Endothelial cell of umbilical vein (primary cell): ENCODE measurements around the gene MOCS1. TPM values are rescaled to one million over a fixed set of nuclear protein-coding genes. Genes with fewer than 3 reads are reported as not detected.

Experiments
- BruUV-seq: library from RNA; stranded (reverse); fragments of 400-500 nt; replicated peaks from 2 replicates; lab custom pipeline; 2021; lab: Mats Ljungman, UMichigan
- CTCF ChIA-PET: fragments of 300-600, 350-600 bp; sonication (Branson Sonifier 250); formaldehyde crosslinking; loops from one replicate; lab custom pipeline; 2021; ENCODE audit warnings: antibody characterized with exemption, inconsistent platforms; lab: Charles Lee
- POLR2A ChIA-PET: fragments of 300-600, 350-600 bp; sonication (Branson Sonifier 250); formaldehyde crosslinking; loops from one replicate; lab custom pipeline; 2021; ENCODE audit warnings: antibody characterized with exemption, inconsistent platforms; lab: Charles Lee
- DNase-seq: peaks from one replicate; pipeline ENCODE4 v3.0.0-alpha.2; 2011; ENCODE audit warnings: low read depth, low spot score
- FAIRE-seq: peaks from 2 replicates; lab custom pipeline; 2011; peaks lifted over from hg19 to GRCh38; lab: Jason Lieb, UNC
- H2AFZ ChIP-seq: 2 replicates; pipeline ENCODE4 v1.6.0; 2012; ENCODE audit warnings: low read depth, low read length, control low read depth, inconsistent platforms
- H3K27ac ChIP-seq: 2 replicates; pipeline ENCODE4 v1.5.1; 2011; ENCODE audit warnings: low read depth, mild to moderate bottlenecking, control low read depth, low read length, moderate library complexity; ENCODE audit not compliant: insufficient read depth
- H3K27me3 ChIP-seq, 2 experiments: 2 replicates each; pipeline versions ENCODE4 v1.6.0 to v1.6.1; 2011; ENCODE audit warnings: low read length in 2 of 2, mixed read lengths in 1 of 2; ENCODE audit not compliant: control insufficient read depth in 2 of 2, insufficient read depth in 2 of 2
- H3K36me3 ChIP-seq, 2 experiments: 2 replicates in 1 of 2; 3 replicates in 1 of 2; pipeline ENCODE4 v1.5.1; 2011; ENCODE audit warnings: low read length in 2 of 2, mild to moderate bottlenecking in 1 of 2, moderate library complexity in 1 of 2; ENCODE audit not compliant: control insufficient read depth in 2 of 2, insufficient read depth in 2 of 2; ENCODE audit errors: extremely low read depth in 1 of 2
- H3K4me1 ChIP-seq: 3 replicates; pipeline ENCODE4 v1.5.1; 2011; ENCODE audit warnings: mild to moderate bottlenecking, low read length; ENCODE audit not compliant: control insufficient read depth, insufficient read depth; ENCODE audit errors: extremely low read depth
- H3K4me2 ChIP-seq: 2 replicates; pipeline ENCODE4 v1.6.1; 2011; ENCODE audit warnings: low read length, control low read depth, mixed read lengths; ENCODE audit not compliant: insufficient read depth
- H3K4me3 ChIP-seq, 3 experiments: fragments of 200-600 bp in 1 of 3; sonication (generic), shearing (Covaris generic) in 1 of 3; replicated peaks in 1 of 3; 2 replicates each; pipeline ENCODE4 v1.5.1; 2011 to 2016; ENCODE audit warnings: control low read depth in 3 of 3, low read length in 3 of 3, mild to moderate bottlenecking in 2 of 3, inconsistent platforms in 1 of 3, low read depth in 1 of 3, moderate library complexity in 1 of 3; ENCODE audit not compliant: insufficient read depth in 1 of 3
- H3K79me2 ChIP-seq: 2 replicates; pipeline ENCODE4 v1.6.0; 2012; ENCODE audit warnings: low read length, inconsistent platforms; ENCODE audit not compliant: control insufficient read depth, insufficient read depth
- H3K9ac ChIP-seq: replicated peaks from 2 replicates; pipeline ENCODE3; 2011; ENCODE audit warnings: low read length, control low read depth; ENCODE audit not compliant: insufficient read depth; ENCODE audit errors: extremely low read depth
- H3K9me1 ChIP-seq: replicated peaks from 3 replicates; pipeline ENCODE4 v1.6.0; 2011; ENCODE audit warnings: mild to moderate bottlenecking, low read length; ENCODE audit not compliant: control insufficient read depth, insufficient read depth; ENCODE audit errors: extremely low read depth
- H3K9me3 ChIP-seq: replicated peaks from 2 replicates; pipeline ENCODE4 v1.5.1; 2012; ENCODE audit warnings: low read length, inconsistent platforms; ENCODE audit not compliant: control insufficient read depth, insufficient read depth
- H4K20me1 ChIP-seq: replicated peaks from 2 replicates; pipeline ENCODE3; 2011; ENCODE audit warnings: mild to moderate bottlenecking, low read length; ENCODE audit not compliant: control insufficient read depth, insufficient read depth; ENCODE audit errors: extremely low read depth
- CTCF ChIP-seq, 2 donors: IDR thresholded peaks; 1 replicate in 1 of 2; 2 replicates in 1 of 2; pipeline ENCODE4 v1.5.1; 2011; ENCODE audit warnings: low read length in 2 of 2, mild to moderate bottlenecking in 2 of 2, moderate library complexity in 2 of 2, control low read depth in 1 of 2, inconsistent platforms in 1 of 2, low read depth in 1 of 2; ENCODE audit not compliant: insufficient read depth in 1 of 2; ENCODE audit errors: extremely low read depth in 1 of 2
- EZH2 ChIP-seq: IDR thresholded peaks from 2 replicates; pipeline ENCODE4 v1.6.1; 2012; ENCODE audit warnings: borderline replicate concordance, low read depth, mild to moderate bottlenecking, moderate library complexity, low read length, inconsistent platforms; ENCODE audit not compliant: severe bottlenecking
- FOS ChIP-seq: IDR thresholded peaks from 2 replicates; pipeline ENCODE4 v1.6.1; 2011; ENCODE audit warnings: mild to moderate bottlenecking, low read length, moderate library complexity, borderline replicate concordance; ENCODE audit not compliant: insufficient read depth
- GATA2 ChIP-seq: IDR thresholded peaks from 2 replicates; pipeline ENCODE4 v1.7.0; 2011; ENCODE audit warnings: low read depth, mild to moderate bottlenecking, moderate library complexity, mixed read lengths, low read length; ENCODE audit not compliant: insufficient read length, insufficient read depth
- JUN ChIP-seq: IDR thresholded peaks from 2 replicates; pipeline ENCODE4 v1.6.1; 2011; ENCODE audit warnings: borderline replicate concordance, low read depth; ENCODE audit not compliant: insufficient read length, insufficient read depth
- MAX ChIP-seq: IDR thresholded peaks from 2 replicates; pipeline ENCODE4 v1.6.1; 2011; ENCODE audit not compliant: insufficient read depth, insufficient read length
- MYC ChIP-seq: IDR thresholded peaks from one replicate; pipeline ENCODE4 v1.6.1; 2011; ENCODE audit warnings: mild to moderate bottlenecking, low read depth, low read length
- POLR2A ChIP-seq: IDR thresholded peaks from 2 replicates; pipeline ENCODE4 v1.6.1; 2012; ENCODE audit warnings: low read depth, mild to moderate bottlenecking, control low read depth, low read length
- POLR2AphosphoS5 ChIP-seq: IDR thresholded peaks from 2 replicates; pipeline ENCODE4 v1.6.1; 2012; ENCODE audit warnings: low read depth, mild to moderate bottlenecking, control low read depth, low read length, moderate library complexity; ENCODE audit not compliant: insufficient read depth
- dilution Hi-C: fragments of 300-500 bp; cut with MboI; formaldehyde crosslinking; loops from one replicate; pipeline ENCODE4 v1.15.0; 2019; ENCODE audit warnings: low sequenced_read_pairs; ENCODE audit not compliant: extremely low pct_ligation_motif_present
- intact Hi-C: fragments of 100-400 bp; cut with micrococcal nuclease; formaldehyde crosslinking; loops from one replicate; pipeline ENCODE4 v1.10.0; 2022
- polyA plus RNA-seq, 4 experiments: library from polyadenylated mRNA; depleted of rRNA in 3 of 4; stranded (reverse) in 3 of 4; unstranded in 1 of 4; fragments of >200 nt; gene quantifications; 2 replicates each; pipeline versions ENCODE4 v1.2.1 to v1.2.3, GENCODE V29; 2011 to 2012; ENCODE audit warnings: missing spikeins in 1 of 4
- total RNA-seq: library from RNA; stranded (reverse); gene quantifications from 2 replicates; pipeline ENCODE4 v1.2.3, GENCODE V29; 2021

MOCS1 gene
- total and polyA plus RNA-seq, 2 donors (not counting 3 experiments of a cell fraction or from before 2014, with no cell fraction given) = 8.3 to 12.8 TPM

GRCh38 chr6:39951716-39952115 is 17.5 kb upstream of the MOCS1 start:
- Histone ChIP-seq H3K9ac (no peak overlapping the region), H3K79me2 (no peaks in the 10 kb centered on the region), H3K9me3 (no peaks in the 10 kb centered on the region), H3K27me3 (no peaks in the 10 kb centered on the region), H4K20me1 (no peaks in the 10 kb centered on the region), H3K27ac (no peak overlapping the region), H3K9me1 (no peaks in the 10 kb centered on the region), H2AFZ (no peak overlapping the region), H3K4me3 (no peak overlapping the region), H3K4me2 (no peak overlapping the region), H3K4me1 (no peaks in the 10 kb centered on the region), H3K36me3 (no peaks in the 10 kb centered on the region)
- no TSS peak for BruUV-seq
- POLR2A ChIA-PET = no interaction called here
- intact Hi-C loops (no loop called here), dilution Hi-C loops (no loop called here)
- DNase-seq (no peak), FAIRE-seq (no peak)
- CTCF ChIA-PET = no interaction called here
- TF ChIP-seq GATA2 (no peak), CTCF (IDR thresholded peaks at IDR 0.05; ENCODE audit: extremely low read depth in 1 of 2, insufficient read depth in 1 of 2, low read depth in 1 of 2, low read length in 2 of 2) (no peak), MAX (no peak), POLR2A (no peak), POLR2AphosphoS5 (no peak), FOS (no peak), EZH2 (no peak), JUN (no peak), MYC (no peak)
